SK-N-MC (cell line): Measurements from ENCODE around the gene ZNF615.
"Not testable (repeated sequence)": the region's sequence is repeated elsewhere in the genome, so short reads cannot be mapped to it uniquely, and the experiment has no call there.

Experiments
- DNase-seq: peaks from one replicate; pipeline ENCODE4 v3.0.0-alpha.2; 2011; ENCODE audit warnings: low read depth, low spot score
- H3K27ac ChIP-seq: fragments of 200-600 bp; sonication (generic); 2 replicates; pipeline ENCODE4 v1.5.1; 2016; ENCODE audit warnings: mixed run types
- H3K36me3 ChIP-seq: fragments of 200-600 bp; sonication (generic); 2 replicates; pipeline ENCODE4 v1.6.1; 2017; ENCODE audit warnings: antibody characterized with exemption, low read length, mixed read lengths; ENCODE audit not compliant: insufficient read depth
- H3K4me3 ChIP-seq: fragments of 200-600 bp; sonication (generic); 2 replicates; pipeline ENCODE4 v1.5.1; 2016
- H3K9ac ChIP-seq: fragments of 200-600 bp; sonication (generic); 2 replicates; pipeline ENCODE4 v1.8.0; 2017; ENCODE audit warnings: mixed run types, mixed read lengths; ENCODE audit not compliant: insufficient read length
- H3K9me3 ChIP-seq: fragments of 200-600 bp; sonication (generic); 2 replicates; pipeline ENCODE4 v1.6.1; 2017; ENCODE audit warnings: low read depth, mild to moderate bottlenecking, antibody characterized with exemption, low read length, moderate library complexity, mixed read lengths
- EZH2 ChIP-seq: fragments of 200-600 bp; sonication (generic); IDR thresholded peaks from one replicate; pipeline ENCODE4 v1.6.1; 2017; ENCODE audit warnings: antibody characterized with exemption
- FOXP2 ChIP-seq: optimal IDR thresholded peaks from 2 replicates; pipeline ENCODE3; 2011; ENCODE audit warnings: mild to moderate bottlenecking, moderate library complexity; ENCODE audit not compliant: insufficient read depth; ENCODE audit errors: extremely low read length, control extremely low read depth
- POLR2AphosphoS5 ChIP-seq: IDR thresholded peaks from 2 replicates; pipeline ENCODE4 v1.6.1; 2012; ENCODE audit warnings: mild to moderate bottlenecking, low read depth, low read length, borderline replicate concordance

The ZNF615 gene

GRCh38 chr19:51980116-51980736 is 27.8 kb downstream of the ZNF615 start:
- Histone ChIP-seq H3K9me3 (peaks cover 8% of the 10 kb centered on the region; the same call in 1 of the 2 replicates), H3K27ac (no peak overlapping the region), H3K4me3 (no peak overlapping the region), H3K36me3 (no peaks in the 10 kb centered on the region), H3K9ac (no peak overlapping the region)
- no peak for DNase-seq
- TF ChIP-seq EZH2 (no peak), FOXP2 (no peak), POLR2AphosphoS5 (no peak)

- H3K9me3 ChIP-seq: peaks cover 7% of the 10 kb centered on the region; the same call in 1 of the 2 replicates
- TF ChIP-seq POLR2AphosphoS5 (no peak), EZH2 (no peak), FOXP2 (no peak)
Observed at GRCh38 chr19:51978882-51979281, 29.1 kb downstream of the ZNF615 start.

GRCh38 chr19:51977346-51977745 is 30.7 kb downstream of the ZNF615 start:
- no peak overlapping the region for H3K27ac ChIP-seq
- no peak overlapping the region for H3K4me3 ChIP-seq
- DNase-seq: no peak
- H3K36me3 ChIP-seq: peaks cover 18% of the 10 kb centered on the region
- TF ChIP-seq EZH2 (no peak), POLR2AphosphoS5 (no peak), FOXP2 (no peak)
- H3K9ac ChIP-seq: no peak overlapping the region
- peaks cover 16% of the 10 kb centered on the region; the same call in 1 of the 2 replicates for H3K9me3 ChIP-seq

More at GRCh38 chr19:51978882-51979281, 29.1 kb downstream of the ZNF615 start:
- no peak overlapping the region for H3K9ac ChIP-seq
- H3K27ac ChIP-seq: no peak overlapping the region
- H3K4me3 ChIP-seq: no peak overlapping the region
- no peak for DNase-seq
- H3K36me3 ChIP-seq: peaks cover 4% of the 10 kb centered on the region

DNA sequence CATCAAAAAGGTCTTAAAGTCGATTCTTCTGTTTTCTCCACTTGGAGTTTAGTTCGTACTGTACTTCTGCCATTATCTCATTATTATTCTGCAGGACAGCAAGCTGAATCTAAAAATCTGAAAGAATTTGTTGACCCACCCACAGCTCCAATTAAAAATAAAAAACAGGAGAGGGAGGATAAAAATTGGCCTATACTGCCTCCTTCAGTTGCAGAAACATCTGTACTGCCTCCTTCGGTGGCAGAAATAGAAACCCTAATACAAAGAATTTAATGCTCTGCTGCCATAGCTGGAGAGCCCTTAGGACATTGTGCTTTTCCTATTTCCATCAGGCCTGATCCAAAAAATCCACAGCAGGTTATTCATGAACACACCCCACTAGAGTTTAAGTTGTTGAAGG is 31.2 kb downstream of the ZNF615 start:
- peaks cover 19% of the 10 kb centered on the region for H3K36me3 ChIP-seq
- no peak overlapping the region for H3K9ac ChIP-seq
- H3K4me3 ChIP-seq: no peak overlapping the region
- H3K9me3 ChIP-seq: peaks cover 13% of the 10 kb centered on the region; the same call in 1 of the 2 replicates
- no peak overlapping the region for H3K27ac ChIP-seq
- no peak for DNase-seq
- TF ChIP-seq EZH2 (no peak), FOXP2 (no peak), POLR2AphosphoS5 (no peak)

DNA sequence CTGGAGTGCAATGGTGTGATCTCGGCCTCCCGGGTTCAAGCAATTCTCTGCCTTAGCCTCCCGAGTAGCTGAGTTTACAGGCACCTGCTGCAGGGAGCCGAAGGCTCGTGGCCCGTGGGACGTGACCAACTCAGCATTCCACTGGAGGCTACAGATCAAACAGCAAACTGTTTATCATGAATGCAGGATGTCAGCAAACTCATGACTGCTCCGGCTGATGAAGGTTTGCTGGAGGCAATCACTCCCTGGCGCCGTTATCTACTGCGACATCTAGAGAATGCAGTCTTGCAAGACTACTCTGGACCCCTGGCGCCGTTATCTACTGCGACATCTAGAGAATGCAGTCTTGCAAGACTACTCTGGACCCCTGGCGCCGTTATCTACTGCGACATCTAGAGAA is 32.2 kb downstream of the ZNF615 start:
- not testable (repeated sequence) for H3K9me3 ChIP-seq, H3K27ac ChIP-seq, H3K9ac ChIP-seq, H3K4me3 ChIP-seq, DNase-seq
- H3K36me3 ChIP-seq: peaks cover 29% of the 10 kb centered on the region

DNA sequence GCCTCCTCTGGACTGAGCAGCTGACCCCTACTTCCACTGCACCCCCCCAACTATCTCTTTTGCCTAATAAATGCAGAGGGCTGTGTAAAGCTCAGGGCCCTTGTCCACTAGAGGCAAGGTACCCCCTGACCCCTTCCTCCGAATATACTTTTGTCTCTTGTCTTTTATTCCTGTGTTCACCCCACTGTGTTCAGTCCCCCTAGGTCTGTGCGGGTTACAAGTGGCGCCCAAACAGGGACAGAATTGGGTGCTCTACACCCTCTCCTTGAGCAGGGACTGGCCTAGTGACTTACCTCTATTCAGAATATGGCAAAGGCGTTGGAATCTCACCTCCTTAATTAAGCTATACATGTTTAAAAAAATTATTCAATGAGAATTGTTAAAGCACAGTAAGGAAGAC is 36.4 kb downstream of the ZNF615 start:
- Histone ChIP-seq H3K36me3 (peaks cover 51% of the 10 kb centered on the region), H3K4me3 (no peak overlapping the region), H3K9ac (no peak overlapping the region), H3K27ac (no peak overlapping the region), H3K9me3 (peaks cover 10% of the 10 kb centered on the region)
- DNase-seq: no peak
- no peak for TF ChIP-seq FOXP2
- no peak for TF ChIP-seq POLR2AphosphoS5
- no peak for TF ChIP-seq EZH2

DNA sequence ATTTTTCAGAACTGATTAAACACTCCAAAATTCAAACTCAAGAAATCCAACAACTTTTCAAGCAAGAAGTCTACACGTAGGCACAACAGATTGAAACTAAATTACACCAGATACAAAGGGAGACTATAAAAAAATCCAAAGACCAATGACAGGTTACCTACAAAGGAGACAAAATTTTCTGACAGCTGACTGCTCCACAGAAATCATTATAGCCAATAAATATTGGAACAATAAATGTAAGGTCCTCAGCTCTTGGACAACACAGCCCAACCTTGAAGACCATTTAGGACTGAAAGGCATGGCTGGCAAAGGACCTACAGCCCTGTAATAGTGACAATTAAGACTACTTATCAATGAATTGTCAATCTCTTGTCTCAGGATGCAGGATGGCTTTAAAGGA is 37.3 kb downstream of the ZNF615 start:
- peaks cover 60% of the 10 kb centered on the region for H3K36me3 ChIP-seq
- H3K9ac ChIP-seq: no peak overlapping the region
- no peak overlapping the region for H3K4me3 ChIP-seq
- DNase-seq: no peak
- peaks cover 10% of the 10 kb centered on the region for H3K9me3 ChIP-seq
- H3K27ac ChIP-seq: no peak overlapping the region
- no peak for TF ChIP-seq EZH2
- no peak for TF ChIP-seq FOXP2
- TF ChIP-seq POLR2AphosphoS5: no peak

DNA sequence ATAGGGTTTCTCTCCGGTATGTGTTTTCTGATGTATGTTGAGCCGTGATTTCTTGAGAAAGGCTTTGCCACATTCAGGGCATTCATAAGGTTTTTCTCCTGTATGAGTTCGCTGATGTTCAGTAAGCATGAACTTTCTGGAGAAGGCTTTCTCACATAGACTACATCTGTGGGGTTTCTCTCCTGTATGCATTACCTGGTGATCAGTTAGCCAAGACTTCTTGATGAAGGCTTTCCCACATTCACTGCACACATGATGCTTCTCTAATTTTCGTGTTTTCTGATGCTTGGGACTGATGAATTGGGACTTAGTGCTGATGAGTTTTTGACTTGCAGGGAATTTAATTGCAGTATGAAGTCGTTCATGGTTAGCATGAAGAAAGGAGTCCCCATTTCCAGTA is 42.4 kb downstream of the ZNF615 start:
- DNase-seq: no peak
- Histone ChIP-seq H3K9me3 (peaks cover 6% of the 10 kb centered on the region; the same call in 1 of the 2 replicates), H3K4me3 (no peak overlapping the region), H3K36me3 (peaks cover 41% of the 10 kb centered on the region), H3K27ac (no peak overlapping the region), H3K9ac (no peak overlapping the region)
- TF ChIP-seq EZH2: no peak

- H3K27ac ChIP-seq, H3K9me3 ChIP-seq: not testable (repeated sequence)
- peaks cover 10% of the 10 kb centered on the region for H3K36me3 ChIP-seq
Observed at GRCh38 chr19:51960621-51961233, 47.3 kb downstream of the ZNF615 start.

GRCh38 chr19:51959791-51960190 is 48.2 kb downstream of the ZNF615 start:
- no peak overlapping the region for H3K27ac ChIP-seq
- no peak overlapping the region for H3K9ac ChIP-seq
- peaks cover under 1% of the 10 kb centered on the region; the same call in 1 of the 2 replicates for H3K36me3 ChIP-seq
- H3K4me3 ChIP-seq: no peak overlapping the region
- 0 out of 2 replicates have a peak, but pooled peaks cover 1% of the 10 kb centered on the region for H3K9me3 ChIP-seq
- no peak for DNase-seq
- no peak for TF ChIP-seq FOXP2

More at GRCh38 chr19:51960621-51961233, 47.3 kb downstream of the ZNF615 start:
- not testable (repeated sequence) for H3K9ac ChIP-seq, H3K4me3 ChIP-seq, DNase-seq

- not testable (repeated sequence) for H3K9me3 ChIP-seq, H3K9ac ChIP-seq, H3K36me3 ChIP-seq, H3K4me3 ChIP-seq, DNase-seq, H3K27ac ChIP-seq
Observed at GRCh38 chr19:51957846-51958245, 50.2 kb downstream of the ZNF615 start.
